Iris pigment epithelial cell (primary cell): ENCODE data around the gene HOXD1.

ENCODE experiments used
- DNase-seq: peaks from one replicate; pipeline ENCODE4 v3.0.0-alpha.2; 2011; ENCODE audit warnings: low read depth

The HOXD1 gene

GRCh38 chr2:176165370-176166050 lies 23.0 kb upstream of the HOXD1 start:
- no peak for DNase-seq

- DNase-seq, result no peak
Measured at GRCh38 chr2:176166272-176166671, 22.2 kb upstream of the HOXD1 start.

GRCh38 chr2:176167398-176167797 lies 21.1 kb upstream of the HOXD1 start:
- DNase-seq, result no peak

GRCh38 chr2:176169181-176169580 lies 19.3 kb upstream of the HOXD1 start:
- no peak for DNase-seq

GRCh38 chr2:176169711-176170110 lies 18.8 kb upstream of the HOXD1 start:
- no peak for DNase-seq

- DNase-seq, result no peak
Measured at GRCh38 chr2:176170602-176171305, 17.7 kb upstream of the HOXD1 start.

GRCh38 chr2:176171351-176172006 lies 17.0 kb upstream of the HOXD1 start:
- no peak for DNase-seq

- no peak for DNase-seq
Measured at GRCh38 chr2:176172007-176172894, 16.2 kb upstream of the HOXD1 start.

- no peak for DNase-seq
Measured at GRCh38 chr2:176172895-176173566, 15.4 kb upstream of the HOXD1 start.

GRCh38 chr2:176173567-176174381 lies 14.7 kb upstream of the HOXD1 start:
- no peak for DNase-seq

GRCh38 chr2:176174382-176174823 lies 14.1 kb upstream of the HOXD1 start:
- DNase-seq, result no peak

- no peak for DNase-seq
Measured at GRCh38 chr2:176174824-176175708, 13.4 kb upstream of the HOXD1 start.

- no peak for DNase-seq
Measured at GRCh38 chr2:176175709-176176607, 12.5 kb upstream of the HOXD1 start.

GRCh38 chr2:176177580-176178037 lies 10.9 kb upstream of the HOXD1 start:
- no peak for DNase-seq

GRCh38 chr2:176178038-176178756 lies 10.3 kb upstream of the HOXD1 start:
- no peak for DNase-seq

GRCh38 chr2:176178757-176179295 lies 9.6 kb upstream of the HOXD1 start:
- DNase-seq, result no peak

GRCh38 chr2:176181551-176181950 lies 6.9 kb upstream of the HOXD1 start:
- no peak for DNase-seq

- DNase-seq, result no peak
Measured at GRCh38 chr2:176182671-176183070, 5.8 kb upstream of the HOXD1 start.
